Measurements from ENCODE around the gene STPG1.

The STPG1 gene

GRCh38 chr1:24337455-24337854 is 76.1 kb downstream of the STPG1 start:
- DNase-seq: no peak

- DNase-seq: no peak
Measured at GRCh38 chr1:24336075-24336474, 77.5 kb downstream of the STPG1 start.

GRCh38 chr1:24331961-24332673 is 81.5 kb downstream of the STPG1 start:
- no peak for DNase-seq

GRCh38 chr1:24329797-24330543 is 83.6 kb downstream of the STPG1 start:
- DNase-seq: no peak

- DNase-seq: no peak
Measured at GRCh38 chr1:24329331-24329730, 84.3 kb downstream of the STPG1 start.

- DNase-seq: no peak
Measured at GRCh38 chr1:24327891-24328290, 85.7 kb downstream of the STPG1 start.

GRCh38 chr1:24327486-24327885 is 86.1 kb downstream of the STPG1 start:
- no peak for DNase-seq

GRCh38 chr1:24325587-24326449 is 87.8 kb downstream of the STPG1 start:
- DNase-seq: no peak

- DNase-seq: no peak
Measured at GRCh38 chr1:24324903-24325302, 88.7 kb downstream of the STPG1 start.

GRCh38 chr1:24323281-24323680 is 90.3 kb downstream of the STPG1 start:
- no peak for DNase-seq

GRCh38 chr1:24322470-24323177 is 91.0 kb downstream of the STPG1 start:
- no peak for DNase-seq

- peak; percentile 86 for DNase-seq
Measured at GRCh38 chr1:24321697-24322469, 91.7 kb downstream of the STPG1 start.

- no peak for DNase-seq
Measured at GRCh38 chr1:24321126-24321525, 92.5 kb downstream of the STPG1 start.

GRCh38 chr1:24319962-24320361 is 93.6 kb downstream of the STPG1 start:
- DNase-seq: no peak

- no peak for DNase-seq
Measured at GRCh38 chr1:24319312-24319863, 94.2 kb downstream of the STPG1 start, which contains the start of gene GRHL3. Gene GRHL3 (plus strand): TSS chr1:24319357. CDS start chr1:24319552, 195 bp downstream.

GRCh38 chr1:24318615-24319311 is 94.8 kb downstream of the STPG1 start:
- no peak for DNase-seq

GRCh38 chr1:24317956-24318614 is 95.5 kb downstream of the STPG1 start:
- DNase-seq: no peak

- DNase-seq: no peak
Measured at GRCh38 chr1:24317081-24317480, 96.5 kb downstream of the STPG1 start.

- DNase-seq: no peak
Measured at GRCh38 chr1:24316645-24317044, 96.9 kb downstream of the STPG1 start.

- DNase-seq: no peak
Measured at GRCh38 chr1:24315391-24315790, 98.2 kb downstream of the STPG1 start.
